ENCODE results near the gene RSF1.
"Not testable (repeated sequence)": the region's sequence is repeated elsewhere in the genome, so short reads cannot be mapped to it uniquely, and the experiment has no call there.

RSF1 gene

GRCh38 chr11:77828926-77829325 lies 8.4 kb upstream of the RSF1 start:
- Histone ChIP-seq H3K9me3 (ENCODE audit: control insufficient read depth, low read depth, low read length) (peaks cover 2% of the 10 kb centered on the region), H3K9ac (ENCODE audit: low read length) (no peak overlapping the region), H3K36me3 (ENCODE audit: control insufficient read depth, low read depth, low read length) (no peaks in the 10 kb centered on the region), H3K27me3 (ENCODE audit: control insufficient read depth, insufficient read depth, low read length) (no peaks in the 10 kb centered on the region), H3K27ac (ENCODE audit: low read length) (no peak overlapping the region), H3K4me3 (ENCODE audit: low read length) (no peak overlapping the region), H3K4me1 (ENCODE audit: control insufficient read depth, low read depth, low read length) (no peaks in the 10 kb centered on the region)

GRCh38 chr11:77823775-77824174 lies 3.3 kb upstream of the RSF1 start:
- Histone ChIP-seq H3K27ac (ENCODE audit: low read length) (no peak overlapping the region), H3K4me1 (ENCODE audit: control insufficient read depth, low read depth, low read length) (peaks cover 3% of the 10 kb centered on the region), H3K9ac (ENCODE audit: low read length) (no peak overlapping the region)

GRCh38 chr11:77822126-77822525 lies 1.6 kb upstream of the RSF1 start:
- H3K4me3 ChIP-seq (ENCODE audit: low read length): peak overlapping the region; percentile 77
- not testable (repeated sequence) for H3K36me3 ChIP-seq (ENCODE audit: control insufficient read depth, low read depth, low read length); H3K27ac ChIP-seq (ENCODE audit: low read length); H3K9me3 ChIP-seq (ENCODE audit: control insufficient read depth, low read depth, low read length); H3K4me1 ChIP-seq (ENCODE audit: control insufficient read depth, low read depth, low read length); H3K9ac ChIP-seq (ENCODE audit: low read length); H3K27me3 ChIP-seq (ENCODE audit: control insufficient read depth, insufficient read depth, low read length)

More at GRCh38 chr11:77823775-77824174, 3.3 kb upstream of the RSF1 start:
- H3K9me3 ChIP-seq (ENCODE audit: control insufficient read depth, low read depth, low read length): no peaks in the 10 kb centered on the region
- H3K36me3 ChIP-seq (ENCODE audit: control insufficient read depth, low read depth, low read length): no peaks in the 10 kb centered on the region
- H3K4me3 ChIP-seq (ENCODE audit: low read length): no peak overlapping the region
- H3K27me3 ChIP-seq (ENCODE audit: control insufficient read depth, insufficient read depth, low read length): no peaks in the 10 kb centered on the region

- Histone ChIP-seq H3K27me3 (ENCODE audit: control insufficient read depth, insufficient read depth, low read length) (no peaks in the 10 kb centered on the region), H3K4me1 (ENCODE audit: control insufficient read depth, low read depth, low read length) (peaks cover 3% of the 10 kb centered on the region), H3K9ac (ENCODE audit: low read length) (peak overlapping the region; percentile 78), H3K9me3 (ENCODE audit: control insufficient read depth, low read depth, low read length) (no peaks in the 10 kb centered on the region), H3K4me3 (ENCODE audit: low read length) (peak overlapping the region; percentile 77), H3K27ac (ENCODE audit: low read length) (no peak overlapping the region), H3K36me3 (ENCODE audit: control insufficient read depth, low read depth, low read length) (no peaks in the 10 kb centered on the region)
Observed at GRCh38 chr11:77821349-77821851, 878 bp upstream of the RSF1 start.

GRCh38 chr11:77819921-77820564 lies 479 bp downstream of the RSF1 start:
- Histone ChIP-seq H3K27ac (ENCODE audit: low read length) (peak overlapping the region; percentile 36), H3K9me3 (ENCODE audit: control insufficient read depth, low read depth, low read length) (no peaks in the 10 kb centered on the region), H3K27me3 (ENCODE audit: control insufficient read depth, insufficient read depth, low read length) (no peaks in the 10 kb centered on the region), H3K4me1 (ENCODE audit: control insufficient read depth, low read depth, low read length) (peaks cover 3% of the 10 kb centered on the region), H3K4me3 (ENCODE audit: low read length) (peak overlapping the region; percentile 77), H3K9ac (ENCODE audit: low read length) (peak overlapping the region; percentile 93), H3K36me3 (ENCODE audit: control insufficient read depth, low read depth, low read length) (no peaks in the 10 kb centered on the region)

GRCh38 chr11:77819411-77819920 lies 1.1 kb downstream of the RSF1 start:
- H3K36me3 ChIP-seq (ENCODE audit: control insufficient read depth, low read depth, low read length): no peaks in the 10 kb centered on the region
- peaks cover 3% of the 10 kb centered on the region for H3K4me1 ChIP-seq (ENCODE audit: control insufficient read depth, low read depth, low read length)
- H3K27ac ChIP-seq (ENCODE audit: low read length): peak overlapping the region; percentile 36

GRCh38 chr11:77815459-77815858 lies 5.1 kb downstream of the RSF1 start:
- H3K27ac ChIP-seq (ENCODE audit: low read length): no peak overlapping the region

More at GRCh38 chr11:77819411-77819920, 1.1 kb downstream of the RSF1 start:
- no peaks in the 10 kb centered on the region for H3K27me3 ChIP-seq (ENCODE audit: control insufficient read depth, insufficient read depth, low read length)
- H3K4me3 ChIP-seq (ENCODE audit: low read length): peak overlapping the region; percentile 77
- peaks cover 3% of the 10 kb centered on the region for H3K9me3 ChIP-seq (ENCODE audit: control insufficient read depth, low read depth, low read length)
- H3K9ac ChIP-seq (ENCODE audit: low read length): peak overlapping the region; percentile 93

GRCh38 chr11:77814848-77815247 lies 5.7 kb downstream of the RSF1 start:
- H3K9me3 ChIP-seq (ENCODE audit: control insufficient read depth, low read depth, low read length): peaks cover 3% of the 10 kb centered on the region
- no peak overlapping the region for H3K9ac ChIP-seq (ENCODE audit: low read length)
- no peak overlapping the region for H3K27ac ChIP-seq (ENCODE audit: low read length)
- H3K4me3 ChIP-seq (ENCODE audit: low read length): no peak overlapping the region
- peaks cover 4% of the 10 kb centered on the region for H3K36me3 ChIP-seq (ENCODE audit: control insufficient read depth, low read depth, low read length)
- peaks cover 3% of the 10 kb centered on the region for H3K4me1 ChIP-seq (ENCODE audit: control insufficient read depth, low read depth, low read length)
- no peaks in the 10 kb centered on the region for H3K27me3 ChIP-seq (ENCODE audit: control insufficient read depth, insufficient read depth, low read length)

More at GRCh38 chr11:77815459-77815858, 5.1 kb downstream of the RSF1 start:
- peaks cover 3% of the 10 kb centered on the region for H3K9me3 ChIP-seq (ENCODE audit: control insufficient read depth, low read depth, low read length)
- H3K4me3 ChIP-seq (ENCODE audit: low read length): no peak overlapping the region
- no peak overlapping the region for H3K9ac ChIP-seq (ENCODE audit: low read length)
- H3K36me3 ChIP-seq (ENCODE audit: control insufficient read depth, low read depth, low read length): peaks cover 4% of the 10 kb centered on the region
- H3K27me3 ChIP-seq (ENCODE audit: control insufficient read depth, insufficient read depth, low read length): no peaks in the 10 kb centered on the region
- H3K4me1 ChIP-seq (ENCODE audit: control insufficient read depth, low read depth, low read length): peaks cover 3% of the 10 kb centered on the region

GRCh38 chr11:77813256-77813655 lies 7.3 kb downstream of the RSF1 start:
- Histone ChIP-seq H3K9me3 (ENCODE audit: control insufficient read depth, low read depth, low read length) (peaks cover 3% of the 10 kb centered on the region), H3K9ac (ENCODE audit: low read length) (no peak overlapping the region), H3K27me3 (ENCODE audit: control insufficient read depth, insufficient read depth, low read length) (no peaks in the 10 kb centered on the region), H3K4me1 (ENCODE audit: control insufficient read depth, low read depth, low read length) (no peaks in the 10 kb centered on the region), H3K27ac (ENCODE audit: low read length) (no peak overlapping the region), H3K4me3 (ENCODE audit: low read length) (no peak overlapping the region), H3K36me3 (ENCODE audit: control insufficient read depth, low read depth, low read length) (peaks cover 4% of the 10 kb centered on the region)

- Histone ChIP-seq H3K27ac (ENCODE audit: low read length) (no peak overlapping the region), H3K4me1 (ENCODE audit: control insufficient read depth, low read depth, low read length) (no peaks in the 10 kb centered on the region), H3K27me3 (ENCODE audit: control insufficient read depth, insufficient read depth, low read length) (no peaks in the 10 kb centered on the region), H3K36me3 (ENCODE audit: control insufficient read depth, low read depth, low read length) (peaks cover 2% of the 10 kb centered on the region), H3K9me3 (ENCODE audit: control insufficient read depth, low read depth, low read length) (no peaks in the 10 kb centered on the region), H3K4me3 (ENCODE audit: low read length) (no peak overlapping the region), H3K9ac (ENCODE audit: low read length) (no peak overlapping the region)
Observed at GRCh38 chr11:77806993-77807392, 13.5 kb downstream of the RSF1 start.

- Histone ChIP-seq H3K36me3 (ENCODE audit: control insufficient read depth, low read depth, low read length) (no peaks in the 10 kb centered on the region), H3K27ac (ENCODE audit: low read length) (no peak overlapping the region), H3K27me3 (ENCODE audit: control insufficient read depth, insufficient read depth, low read length) (no peaks in the 10 kb centered on the region), H3K4me1 (ENCODE audit: control insufficient read depth, low read depth, low read length) (no peaks in the 10 kb centered on the region), H3K9ac (ENCODE audit: low read length) (no peak overlapping the region), H3K4me3 (ENCODE audit: low read length) (no peak overlapping the region), H3K9me3 (ENCODE audit: control insufficient read depth, low read depth, low read length) (no peaks in the 10 kb centered on the region)
Observed at GRCh38 chr11:77806415-77806814, 14.1 kb downstream of the RSF1 start.

GRCh38 chr11:77801477-77801876 lies 19.0 kb downstream of the RSF1 start:
- no peak overlapping the region for H3K27ac ChIP-seq (ENCODE audit: low read length)
- no peak overlapping the region for H3K9ac ChIP-seq (ENCODE audit: low read length)
- H3K4me1 ChIP-seq (ENCODE audit: control insufficient read depth, low read depth, low read length): no peaks in the 10 kb centered on the region
- no peaks in the 10 kb centered on the region for H3K9me3 ChIP-seq (ENCODE audit: control insufficient read depth, low read depth, low read length)
- H3K27me3 ChIP-seq (ENCODE audit: control insufficient read depth, insufficient read depth, low read length): no peaks in the 10 kb centered on the region
- no peak overlapping the region for H3K4me3 ChIP-seq (ENCODE audit: low read length)
- H3K36me3 ChIP-seq (ENCODE audit: control insufficient read depth, low read depth, low read length): no peaks in the 10 kb centered on the region

All from iPS-18a (cell line).